ENCODE data around the gene PRAMEF5.
"Not testable (repeated sequence)": the region's sequence is repeated elsewhere in the genome, so short reads cannot be mapped to it uniquely, and the experiment has no call there.

DNA sequence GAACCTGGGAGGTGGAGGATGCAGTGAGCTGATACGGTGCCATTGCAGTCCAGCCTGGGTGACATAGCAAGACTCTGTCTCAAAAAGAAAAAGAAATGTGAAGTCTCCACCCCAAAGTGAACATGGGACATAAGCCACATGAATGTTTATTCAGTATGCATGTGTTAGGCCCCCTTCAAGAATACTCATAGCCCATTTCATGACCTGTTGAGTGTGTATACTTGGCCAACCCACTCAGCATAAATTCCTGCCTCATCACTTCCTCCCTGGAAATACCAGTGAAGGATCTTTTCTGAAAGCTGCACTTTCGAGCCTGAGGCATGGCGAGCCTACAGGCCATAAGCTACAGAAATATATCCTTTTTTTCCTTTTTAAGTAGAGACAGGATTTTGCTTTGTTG, 34.8 kb upstream of the PRAMEF5 start:
- TF ChIP-seq, protein P1, sequence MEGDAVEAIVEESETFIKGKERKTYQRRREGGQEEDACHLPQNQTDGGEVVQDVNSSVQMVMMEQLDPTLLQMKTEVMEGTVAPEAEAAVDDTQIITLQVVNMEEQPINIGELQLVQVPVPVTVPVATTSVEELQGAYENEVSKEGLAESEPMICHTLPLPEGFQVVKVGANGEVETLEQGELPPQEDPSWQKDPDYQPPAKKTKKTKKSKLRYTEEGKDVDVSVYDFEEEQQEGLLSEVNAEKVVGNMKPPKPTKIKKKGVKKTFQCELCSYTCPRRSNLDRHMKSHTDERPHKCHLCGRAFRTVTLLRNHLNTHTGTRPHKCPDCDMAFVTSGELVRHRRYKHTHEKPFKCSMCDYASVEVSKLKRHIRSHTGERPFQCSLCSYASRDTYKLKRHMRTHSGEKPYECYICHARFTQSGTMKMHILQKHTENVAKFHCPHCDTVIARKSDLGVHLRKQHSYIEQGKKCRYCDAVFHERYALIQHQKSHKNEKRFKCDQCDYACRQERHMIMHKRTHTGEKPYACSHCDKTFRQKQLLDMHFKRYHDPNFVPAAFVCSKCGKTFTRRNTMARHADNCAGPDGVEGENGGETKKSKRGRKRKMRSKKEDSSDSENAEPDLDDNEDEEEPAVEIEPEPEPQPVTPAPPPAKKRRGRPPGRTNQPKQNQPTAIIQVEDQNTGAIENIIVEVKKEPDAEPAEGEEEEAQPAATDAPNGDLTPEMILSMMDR (IDR thresholded peaks at IDR 0.05; ENCODE audit: low read length) = not testable (repeated sequence)
- not testable (repeated sequence) for TF ChIP-seq EZH2 (IDR thresholded peaks at IDR 0.05; ENCODE audit: borderline replicate concordance, low read length)

All from OCI-LY1 (cell line).